Neural cell (in vitro differentiated cells): ENCODE data around the gene PBX3.
A peak's percentile ranks its signal among the peaks of the same experiment; 100 is the strongest.

Experiments used
- CTCF ChIP-seq: fragments of 450-650 bp; IDR thresholded peaks from 2 replicates; pipeline ENCODE4 v1.5.1; 2014; ENCODE audit warnings: antibody characterized with exemption, mild to moderate bottlenecking, moderate library complexity; ENCODE audit not compliant: poor library complexity, severe bottlenecking
- EP300 ChIP-seq: fragments of 450-650 bp; conservative IDR thresholded peaks from 2 replicates; pipeline ENCODE4 v1.6.1; 2014; ENCODE audit warnings: antibody characterized with exemption, mild to moderate bottlenecking, moderate library complexity; ENCODE audit not compliant: poor library complexity, severe bottlenecking
- EZH2 ChIP-seq: fragments of 200-600, 300-800 bp; shearing (Covaris generic), sonication (generic); IDR thresholded peaks from 2 replicates; pipeline ENCODE4 v1.6.1; 2014; ENCODE audit warnings: antibody characterized with exemption, low read length, borderline replicate concordance, mild to moderate bottlenecking; ENCODE audit not compliant: insufficient read depth, poor library complexity, severe bottlenecking
- MXI1 ChIP-seq: fragments of 450-650 bp; conservative IDR thresholded peaks from 2 replicates; pipeline ENCODE4 v1.6.1; 2014; ENCODE audit warnings: antibody characterized with exemption, mild to moderate bottlenecking; ENCODE audit not compliant: poor library complexity, severe bottlenecking
- POLR2AphosphoS5 ChIP-seq: IDR thresholded peaks from 2 replicates; pipeline ENCODE4 v1.6.1; 2012
- REST ChIP-seq: IDR thresholded peaks from 2 replicates; pipeline ENCODE4 v1.6.1; 2012; ENCODE audit warnings: borderline replicate concordance
- SMC3 ChIP-seq: fragments of 450-650 bp; conservative IDR thresholded peaks from 2 replicates; pipeline ENCODE4 v1.6.1; 2014; ENCODE audit warnings: antibody characterized with exemption, mild to moderate bottlenecking, moderate library complexity; ENCODE audit not compliant: poor library complexity
- TAF1 ChIP-seq: IDR thresholded peaks from 2 replicates; pipeline ENCODE4 v1.6.1; 2012; ENCODE audit warnings: low read depth

GRCh38 chr9:125750627-125751011, 3.4 kb downstream of the PBX3 start:
- no peak for TF ChIP-seq CTCF
- no peak for TF ChIP-seq TAF1
- TF ChIP-seq EZH2 = no peak
- TF ChIP-seq REST = peak; percentile 12
- TF ChIP-seq SMC3 = peak; percentile 34
- no peak for TF ChIP-seq EP300
- peak; percentile 52 for TF ChIP-seq POLR2AphosphoS5
- TF ChIP-seq MXI1 = no peak
